Loucy (cell line): ENCODE data around the gene PDE3B.

Experiments
- H2AFZ ChIP-seq: fragments of 200-600 bp; sonication (generic); 2 replicates; pipeline ENCODE4 v1.6.0; 2016; ENCODE audit warnings: antibody characterized with exemption, mild to moderate bottlenecking, low read length, moderate library complexity
- H3F3A ChIP-seq: fragments of 200-600 bp; 2 replicates; pipeline ENCODE4 v1.6.0; 2016; ENCODE audit warnings: antibody characterized with exemption, low read depth, mild to moderate bottlenecking
- H3K27me3 ChIP-seq: fragments of 200-600 bp; sonication (generic); 2 replicates; pipeline ENCODE4 v1.6.1; 2014; ENCODE audit warnings: low read length, mild to moderate bottlenecking; ENCODE audit not compliant: insufficient read depth, poor library complexity, severe bottlenecking
- H3K36me3 ChIP-seq: fragments of 200-600 bp; sonication (generic); 2 replicates; pipeline ENCODE4 v1.6.1; 2016; ENCODE audit warnings: low read length; ENCODE audit not compliant: insufficient read depth
- H3K4me1 ChIP-seq: fragments of 200-600 bp; sonication (generic); 2 replicates; pipeline ENCODE4 v1.5.1; 2014; ENCODE audit warnings: low read length, mild to moderate bottlenecking; ENCODE audit not compliant: insufficient read depth, poor library complexity, severe bottlenecking
- H3K4me2 ChIP-seq: fragments of 200-600 bp; sonication (generic); 2 replicates; pipeline ENCODE4 v1.6.0; 2014; ENCODE audit warnings: antibody characterized with exemption, low read length, low read depth, mild to moderate bottlenecking; ENCODE audit not compliant: poor library complexity, severe bottlenecking
- H3K4me3 ChIP-seq: fragments of 200-600 bp; sonication (generic); 2 replicates; pipeline ENCODE4 v1.5.1; 2014; ENCODE audit warnings: low read length, mild to moderate bottlenecking, mixed read lengths; ENCODE audit not compliant: poor library complexity, severe bottlenecking
- H3K79me2 ChIP-seq: fragments of 200-600 bp; sonication (generic); 2 replicates; pipeline ENCODE4 v1.6.1; 2014; ENCODE audit warnings: low read length; ENCODE audit not compliant: insufficient read depth
- H3K9ac ChIP-seq: fragments of 200-600 bp; sonication (generic); 2 replicates; pipeline ENCODE4 v1.6.0; 2014; ENCODE audit warnings: mild to moderate bottlenecking, low read depth, low read length, moderate library complexity; ENCODE audit not compliant: poor library complexity, severe bottlenecking
- H3K9me2 ChIP-seq: fragments of 200-600 bp; sonication (generic); replicated peaks from 2 replicates; pipeline ENCODE4 v1.6.1; 2016; ENCODE audit warnings: low read depth, low read length, mixed read lengths
- H3K9me3 ChIP-seq: fragments of 200-600 bp; sonication (generic); 2 replicates; pipeline ENCODE4 v1.6.1; 2014; ENCODE audit warnings: mild to moderate bottlenecking, antibody characterized with exemption, low read length, low read depth; ENCODE audit not compliant: insufficient read depth
- H4K20me1 ChIP-seq: fragments of 200-600 bp; sonication (generic); 2 replicates; pipeline ENCODE4 v1.6.0; 2014; ENCODE audit warnings: antibody characterized with exemption, low read length, mild to moderate bottlenecking; ENCODE audit not compliant: insufficient read depth, poor library complexity, severe bottlenecking
- CTCF ChIP-seq: fragments of 200-600 bp; sonication (generic); conservative IDR thresholded peaks from 2 replicates; pipeline ENCODE4 v1.5.1; 2014; ENCODE audit warnings: mild to moderate bottlenecking, antibody characterized with exemption, low read length
- EZH2phosphoT487 ChIP-seq: fragments of 200-600 bp; IDR thresholded peaks from 2 replicates; pipeline ENCODE4 v1.6.1; 2018; ENCODE audit warnings: antibody characterized with exemption, mild to moderate bottlenecking, moderate library complexity, borderline replicate concordance

Gene PDE3B

GRCh38 chr11:14852571-14853177, 209.1 kb downstream of the PDE3B start:
- H3K9ac ChIP-seq = no peak overlapping the region
- peaks cover 5% of the 10 kb centered on the region for H3K4me1 ChIP-seq
- no peaks in the 10 kb centered on the region for H3F3A ChIP-seq
- H3K9me3 ChIP-seq = no peaks in the 10 kb centered on the region
- H2AFZ ChIP-seq = no peak overlapping the region
- H3K4me3 ChIP-seq = no peak overlapping the region
- TF ChIP-seq EZH2phosphoT487 (no peak), CTCF (no peak)
- H4K20me1 ChIP-seq = no peaks in the 10 kb centered on the region
- H3K79me2 ChIP-seq = no peaks in the 10 kb centered on the region
- H3K9me2 ChIP-seq = no peaks in the 10 kb centered on the region
- no peak overlapping the region for H3K4me2 ChIP-seq
- peaks cover 7% of the 10 kb centered on the region; the same call in 1 of the 2 replicates for H3K36me3 ChIP-seq
- no peaks in the 10 kb centered on the region for H3K27me3 ChIP-seq

- Histone ChIP-seq H3K9me3 (no peaks in the 10 kb centered on the region), H3K9ac (no peak overlapping the region), H3K4me1 (peaks cover 5% of the 10 kb centered on the region), H4K20me1 (no peaks in the 10 kb centered on the region), H3K4me3 (no peak overlapping the region), H3K4me2 (no peak overlapping the region), H3K9me2 (no peaks in the 10 kb centered on the region), H3K36me3 (peaks cover 7% of the 10 kb centered on the region; the same call in 1 of the 2 replicates), H2AFZ (no peak overlapping the region), H3K27me3 (no peaks in the 10 kb centered on the region), H3K79me2 (no peaks in the 10 kb centered on the region), H3F3A (no peaks in the 10 kb centered on the region)
- TF ChIP-seq CTCF (no peak), EZH2phosphoT487 (no peak)
These were observed 210.5 kb downstream of the PDE3B start for GRCh38 chr11:14854057-14854456.

GRCh38 chr11:14855890-14856289, 212.3 kb downstream of the PDE3B start:
- no peak overlapping the region for H2AFZ ChIP-seq
- H3K27me3 ChIP-seq = no peaks in the 10 kb centered on the region
- H3K9me3 ChIP-seq = no peaks in the 10 kb centered on the region
- H3K9me2 ChIP-seq = no peaks in the 10 kb centered on the region
- no peaks in the 10 kb centered on the region for H4K20me1 ChIP-seq
- H3F3A ChIP-seq = no peaks in the 10 kb centered on the region
- H3K9ac ChIP-seq = no peak overlapping the region
- H3K4me3 ChIP-seq = no peak overlapping the region
- peaks cover 5% of the 10 kb centered on the region for H3K4me1 ChIP-seq
- H3K79me2 ChIP-seq = no peaks in the 10 kb centered on the region
- TF ChIP-seq CTCF = no peak
- no peak for TF ChIP-seq EZH2phosphoT487
- no peak overlapping the region for H3K4me2 ChIP-seq
- H3K36me3 ChIP-seq = peaks cover 12% of the 10 kb centered on the region; the same call in 1 of the 2 replicates
